ENCODE measurements around the gene PTPRR.

DNA sequence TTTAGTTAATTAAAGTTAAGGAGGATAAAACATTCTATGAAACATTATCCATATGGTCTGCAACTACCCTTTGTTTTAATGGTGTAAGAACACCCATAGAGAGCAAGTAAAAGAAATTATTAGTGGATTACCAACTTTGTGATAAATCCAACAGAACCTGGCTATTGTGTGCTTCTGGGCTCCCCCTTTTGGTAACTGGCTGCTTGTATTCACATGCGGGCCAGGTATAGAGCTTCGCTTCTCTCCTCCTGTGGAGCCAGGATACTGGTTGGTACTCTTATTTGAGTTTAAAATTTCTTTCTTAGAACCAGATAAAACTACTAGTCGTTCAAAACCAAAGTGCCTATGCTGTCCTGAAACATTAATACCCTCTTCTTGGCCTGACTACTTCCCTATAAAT, 81.0 kb downstream of the PTPRR start:
- TF ChIP-seq, protein P1, sequence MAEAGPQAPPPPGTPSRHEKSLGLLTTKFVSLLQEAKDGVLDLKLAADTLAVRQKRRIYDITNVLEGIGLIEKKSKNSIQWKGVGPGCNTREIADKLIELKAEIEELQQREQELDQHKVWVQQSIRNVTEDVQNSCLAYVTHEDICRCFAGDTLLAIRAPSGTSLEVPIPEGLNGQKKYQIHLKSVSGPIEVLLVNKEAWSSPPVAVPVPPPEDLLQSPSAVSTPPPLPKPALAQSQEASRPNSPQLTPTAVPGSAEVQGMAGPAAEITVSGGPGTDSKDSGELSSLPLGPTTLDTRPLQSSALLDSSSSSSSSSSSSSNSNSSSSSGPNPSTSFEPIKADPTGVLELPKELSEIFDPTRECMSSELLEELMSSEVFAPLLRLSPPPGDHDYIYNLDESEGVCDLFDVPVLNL (CRISPR knock-in tag; IDR thresholded peaks at IDR 0.05; ENCODE audit: borderline replicate concordance, low read depth) = no peak
- TF ChIP-seq, protein P2, sequence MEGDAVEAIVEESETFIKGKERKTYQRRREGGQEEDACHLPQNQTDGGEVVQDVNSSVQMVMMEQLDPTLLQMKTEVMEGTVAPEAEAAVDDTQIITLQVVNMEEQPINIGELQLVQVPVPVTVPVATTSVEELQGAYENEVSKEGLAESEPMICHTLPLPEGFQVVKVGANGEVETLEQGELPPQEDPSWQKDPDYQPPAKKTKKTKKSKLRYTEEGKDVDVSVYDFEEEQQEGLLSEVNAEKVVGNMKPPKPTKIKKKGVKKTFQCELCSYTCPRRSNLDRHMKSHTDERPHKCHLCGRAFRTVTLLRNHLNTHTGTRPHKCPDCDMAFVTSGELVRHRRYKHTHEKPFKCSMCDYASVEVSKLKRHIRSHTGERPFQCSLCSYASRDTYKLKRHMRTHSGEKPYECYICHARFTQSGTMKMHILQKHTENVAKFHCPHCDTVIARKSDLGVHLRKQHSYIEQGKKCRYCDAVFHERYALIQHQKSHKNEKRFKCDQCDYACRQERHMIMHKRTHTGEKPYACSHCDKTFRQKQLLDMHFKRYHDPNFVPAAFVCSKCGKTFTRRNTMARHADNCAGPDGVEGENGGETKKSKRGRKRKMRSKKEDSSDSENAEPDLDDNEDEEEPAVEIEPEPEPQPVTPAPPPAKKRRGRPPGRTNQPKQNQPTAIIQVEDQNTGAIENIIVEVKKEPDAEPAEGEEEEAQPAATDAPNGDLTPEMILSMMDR (IDR thresholded peaks at IDR 0.05) = no peak
- TF ChIP-seq, protein P3, sequence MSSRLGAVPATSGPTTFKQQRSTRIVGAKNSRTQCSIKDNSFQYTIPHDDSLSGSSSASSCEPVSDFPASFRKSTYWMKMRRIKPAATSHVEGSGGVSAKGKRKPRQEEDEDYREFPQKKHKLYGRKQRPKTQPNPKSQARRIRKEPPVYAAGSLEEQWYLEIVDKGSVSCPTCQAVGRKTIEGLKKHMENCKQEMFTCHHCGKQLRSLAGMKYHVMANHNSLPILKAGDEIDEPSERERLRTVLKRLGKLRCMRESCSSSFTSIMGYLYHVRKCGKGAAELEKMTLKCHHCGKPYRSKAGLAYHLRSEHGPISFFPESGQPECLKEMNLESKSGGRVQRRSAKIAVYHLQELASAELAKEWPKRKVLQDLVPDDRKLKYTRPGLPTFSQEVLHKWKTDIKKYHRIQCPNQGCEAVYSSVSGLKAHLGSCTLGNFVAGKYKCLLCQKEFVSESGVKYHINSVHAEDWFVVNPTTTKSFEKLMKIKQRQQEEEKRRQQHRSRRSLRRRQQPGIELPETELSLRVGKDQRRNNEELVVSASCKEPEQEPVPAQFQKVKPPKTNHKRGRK (CRISPR knock-in tag; IDR thresholded peaks at IDR 0.05; ENCODE audit: borderline replicate concordance) = no peak
- TF ChIP-seq CBFB (CRISPR knock-in tag; IDR thresholded peaks at IDR 0.05; ENCODE audit: low read depth) (no peak), GABPB1 (CRISPR knock-in tag; IDR thresholded peaks at IDR 0.05) (no peak), ATF1 (CRISPR knock-in tag; IDR thresholded peaks at IDR 0.05) (no peak)

All from WTC11 (cell line).